HFFc6 (cell line): Measurements from ENCODE around the gene ZKSCAN1. TPM values are rescaled to one million over a fixed set of nuclear protein-coding genes. Genes with fewer than 3 reads are reported as not detected.

ENCODE experiments used
- DNase-seq: peaks from one replicate; pipeline ENCODE4 v3.0.0-alpha.2; 2018
- H3K27ac Mint-ChIP-seq: 2 replicates; pipeline ENCODE4 v1.8.0; 2020; ENCODE audit warnings: mild to moderate bottlenecking, mixed read lengths
- H3K27me3 Mint-ChIP-seq: 2 replicates; pipeline ENCODE4 v1.8.0; 2021; ENCODE audit warnings: mild to moderate bottlenecking, moderate library complexity, mixed read lengths; ENCODE audit not compliant: insufficient read depth
- H3K36me3 Mint-ChIP-seq: 2 replicates; pipeline ENCODE4 v1.8.0; 2021; ENCODE audit warnings: low read depth, mixed read lengths
- H3K4me1 Mint-ChIP-seq: 2 replicates; pipeline ENCODE4 v1.8.0; 2020; ENCODE audit warnings: low read depth, mixed read lengths
- H3K4me3 Mint-ChIP-seq: 2 replicates; pipeline ENCODE4 v1.8.0; 2020; ENCODE audit warnings: mild to moderate bottlenecking, moderate library complexity, mixed read lengths
- H3K9me3 Mint-ChIP-seq: 2 replicates; pipeline ENCODE4 v1.8.0; 2020; ENCODE audit warnings: mild to moderate bottlenecking, mixed read lengths
- CTCF ChIP-seq: fragments of 200-600 bp; sonication (generic); IDR thresholded peaks from 2 replicates; pipeline ENCODE4 v1.5.0; 2021; ENCODE audit warnings: antibody characterized with exemption, mild to moderate bottlenecking
- total RNA-seq, 6 experiments: library from RNA; stranded (reverse); fragmentation: NEBNext Ultra II Directional; extraction: Animal tissue kit (Norgen Biotek cat#: 25700); gene quantifications; 2 replicates in 1 of 6; 3 replicates in 5 of 6; pipeline ENCODE4 v1.2.3, GENCODE V29; 2021

The ZKSCAN1 gene
- total RNA-seq, 6 experiments from 2014 or later: 55.9 to 77.4 (median 63.1) TPM

GRCh38 chr7:100069991-100070390 lies 54.6 kb downstream of the ZKSCAN1 start:
- DNase-seq: no peak
- Mint-ChIP-seq H3K4me1 (peaks cover 7% of the 10 kb centered on the region), H3K27ac (no peak overlapping the region), H3K4me3 (no peak overlapping the region), H3K36me3 (peaks cover 69% of the 10 kb centered on the region), H3K27me3 (peaks cover 4% of the 10 kb centered on the region; the same call in 1 of the 2 replicates), H3K9me3 (peaks cover 45% of the 10 kb centered on the region)
- TF ChIP-seq CTCF: no peak

- Mint-ChIP-seq H3K4me1 (no peaks in the 10 kb centered on the region), H3K36me3 (peaks cover 73% of the 10 kb centered on the region), H3K9me3 (peaks cover 45% of the 10 kb centered on the region), H3K27me3 (peaks cover 4% of the 10 kb centered on the region; the same call in 1 of the 2 replicates), H3K27ac (no peak overlapping the region), H3K4me3 (no peak overlapping the region)
- TF ChIP-seq CTCF: no peak
- DNase-seq: no peak
These were observed 55.8 kb downstream of the ZKSCAN1 start for GRCh38 chr7:100071018-100071723.

GRCh38 chr7:100072462-100072861 lies 57.1 kb downstream of the ZKSCAN1 start:
- no peak overlapping the region for H3K4me3 Mint-ChIP-seq
- H3K27ac Mint-ChIP-seq: no peak overlapping the region
- H3K36me3 Mint-ChIP-seq: peaks cover 82% of the 10 kb centered on the region
- no peak for DNase-seq
- peaks cover 45% of the 10 kb centered on the region for H3K9me3 Mint-ChIP-seq
- H3K4me1 Mint-ChIP-seq: no peaks in the 10 kb centered on the region; the same call in 1 of the 2 replicates
- TF ChIP-seq CTCF: no peak
- peaks cover 4% of the 10 kb centered on the region; the same call in 1 of the 2 replicates for H3K27me3 Mint-ChIP-seq

GRCh38 chr7:100074841-100075240 lies 59.4 kb downstream of the ZKSCAN1 start:
- H3K27ac Mint-ChIP-seq: no peak overlapping the region
- no peak for TF ChIP-seq CTCF
- H3K9me3 Mint-ChIP-seq: peaks cover 42% of the 10 kb centered on the region
- H3K4me1 Mint-ChIP-seq: peaks cover 12% of the 10 kb centered on the region
- H3K4me3 Mint-ChIP-seq: no peak overlapping the region
- DNase-seq: no peak
- peaks cover 4% of the 10 kb centered on the region; the same call in 1 of the 2 replicates for H3K27me3 Mint-ChIP-seq
- peaks cover 83% of the 10 kb centered on the region for H3K36me3 Mint-ChIP-seq

- H3K9me3 Mint-ChIP-seq: peaks cover 36% of the 10 kb centered on the region
- H3K36me3 Mint-ChIP-seq: peaks cover 83% of the 10 kb centered on the region
- no peak for DNase-seq
- TF ChIP-seq CTCF: no peak
- H3K4me3 Mint-ChIP-seq: no peak overlapping the region
- H3K27ac Mint-ChIP-seq: no peak overlapping the region
- H3K4me1 Mint-ChIP-seq: peaks cover 18% of the 10 kb centered on the region
- peaks cover 4% of the 10 kb centered on the region; the same call in 1 of the 2 replicates for H3K27me3 Mint-ChIP-seq
These were observed 60.0 kb downstream of the ZKSCAN1 start for GRCh38 chr7:100075418-100075817.
